ENCODE results near the gene SPRY4. TPM values are rescaled to one million over a fixed set of nuclear protein-coding genes. Genes with fewer than 3 reads are reported as not detected.
"Not testable (repeated sequence)": the region's sequence is repeated elsewhere in the genome, so short reads cannot be mapped to it uniquely, and the experiment has no call there.

Gene SPRY4
- total RNA-seq, 1 donor from 2014 or later, result 0.23 TPM

GRCh38 chr5:142272596-142272995, 52.2 kb downstream of the SPRY4 start:
- intact Hi-C loops (cut with micrococcal nuclease), result not testable (repeated sequence)

DNA sequence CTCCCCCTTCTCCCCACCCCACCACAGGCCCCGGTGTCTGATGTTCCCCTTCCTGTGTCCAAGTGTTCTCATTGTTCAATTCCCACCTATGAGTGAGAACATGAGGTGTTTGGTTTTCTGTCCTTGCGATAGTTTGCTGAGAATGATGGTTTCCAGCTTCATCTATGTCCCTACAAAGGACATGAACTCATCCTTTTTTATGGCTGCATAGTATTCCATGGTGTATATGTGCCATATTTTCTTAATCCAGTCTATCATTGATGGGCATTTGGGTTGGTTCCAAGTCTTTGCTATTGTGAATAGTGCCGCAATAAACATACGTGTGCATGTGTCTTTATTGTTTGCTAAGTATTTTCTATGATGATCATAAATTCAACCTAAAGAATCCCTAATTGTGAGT, 60.7 kb downstream of the SPRY4 start:
- intact Hi-C loops (cut with micrococcal nuclease), result not testable (repeated sequence)

GRCh38 chr5:142263346-142263745, 61.5 kb downstream of the SPRY4 start:
- intact Hi-C loops (cut with micrococcal nuclease), result no loop called here

GRCh38 chr5:142262683-142263082, 62.1 kb downstream of the SPRY4 start:
- intact Hi-C loops (cut with micrococcal nuclease), result no loop called here

Other genes starting within 250 kb of the SPRY4 start
- gene NDFIP1, start 216.2 kb downstream of the SPRY4 start, total RNA-seq, result 57.2 and 58.2 TPM in 2 replicates

Data from T-helper 2 cell treated with Interferon-gamma antibody and Interleukin-4, amounts not matched to agents 100 ng/mL and 5 ng/mL, for 36 hours (primary cell).